NCI-H2081 (cell line): Measurements from ENCODE around the gene UGT1A4.

Experiments
- DNase-seq, 2 experiments: peaks; one replicate each; lab custom pipeline; 2025; lab: John Stamatoyannopoulos, UW

The UGT1A4 gene

GRCh38 chr2:233791151-233791882, 72.8 kb downstream of the UGT1A4 start:
- DNase-seq = no peak

GRCh38 chr2:233791883-233792329, 73.4 kb downstream of the UGT1A4 start:
- DNase-seq = no peak

GRCh38 chr2:233792720-233793119, 74.2 kb downstream of the UGT1A4 start:
- DNase-seq = no peak

GRCh38 chr2:233793465-233794127, 75.1 kb downstream of the UGT1A4 start:
- no peak for DNase-seq

GRCh38 chr2:233794128-233794658, 75.7 kb downstream of the UGT1A4 start:
- no peak for DNase-seq

- DNase-seq = no peak
Observed at GRCh38 chr2:233795735-233796171, 77.2 kb downstream of the UGT1A4 start.

GRCh38 chr2:233796254-233796653, 77.7 kb downstream of the UGT1A4 start:
- DNase-seq = no peak

- no peak for DNase-seq
Observed at GRCh38 chr2:233798335-233799086, 80.0 kb downstream of the UGT1A4 start.

- DNase-seq = no peak
Observed at GRCh38 chr2:233799087-233799665, 80.6 kb downstream of the UGT1A4 start.

- no peak for DNase-seq
Observed at GRCh38 chr2:233799716-233800115, 81.2 kb downstream of the UGT1A4 start.

GRCh38 chr2:233800208-233800607, 81.7 kb downstream of the UGT1A4 start:
- DNase-seq = no peak

- DNase-seq = no peak
Observed at GRCh38 chr2:233801357-233802131, 83.0 kb downstream of the UGT1A4 start.

GRCh38 chr2:233802132-233802815, 83.7 kb downstream of the UGT1A4 start:
- DNase-seq = no peak

GRCh38 chr2:233803292-233803911, 84.9 kb downstream of the UGT1A4 start:
- no peak for DNase-seq

- DNase-seq = no peak
Observed at GRCh38 chr2:233803994-233804393, 85.5 kb downstream of the UGT1A4 start.

- no peak for DNase-seq
Observed at GRCh38 chr2:233807215-233807865, 88.8 kb downstream of the UGT1A4 start.

GRCh38 chr2:233807966-233808935, 89.7 kb downstream of the UGT1A4 start:
- no peak for DNase-seq

GRCh38 chr2:233810385-233810784, 91.8 kb downstream of the UGT1A4 start:
- no peak for DNase-seq

- DNase-seq = no peak
Observed at GRCh38 chr2:233811087-233811486, 92.6 kb downstream of the UGT1A4 start.
